ENCODE data around the gene IFTAP. TPM values are rescaled to one million over a fixed set of nuclear protein-coding genes. Genes with fewer than 3 reads are reported as not detected.

IFTAP gene
- total RNA-seq, 1 experiment from 2014 or later: 13.1 TPM

- BruUV-seq (replicated peaks): no TSS peak
- ChIA-PET POLR2A (interaction anchor here (0.6 kb wide), 1 partner anchor 87 kb away, joined by 3 read pairs; no protein-coding TSS in a partner anchor), CTCF (interaction anchor here (1.0 to 6.7 kb wide), 8 partner anchors 10 to 183 kb away, joined by 3 to 173 read pairs (median 17); no protein-coding TSS in a partner anchor)
- H3K4me1 Mint-ChIP-seq (ENCODE audit: insufficient read depth, unreplicated experiment): no peaks in the 10 kb centered on the region
- intact Hi-C loops (cut with micrococcal nuclease): no loop called here
- H3K36me3 Mint-ChIP-seq (ENCODE audit: insufficient read depth, unreplicated experiment): no peaks in the 10 kb centered on the region
- no peaks in the 10 kb centered on the region for H3K9me3 Mint-ChIP-seq (ENCODE audit: unreplicated experiment)
- H3K4me3 Mint-ChIP-seq (ENCODE audit: unreplicated experiment): no peak overlapping the region
- no peak for DNase-seq (ENCODE audit: unreplicated experiment)
- TF ChIP-seq, protein P1, sequence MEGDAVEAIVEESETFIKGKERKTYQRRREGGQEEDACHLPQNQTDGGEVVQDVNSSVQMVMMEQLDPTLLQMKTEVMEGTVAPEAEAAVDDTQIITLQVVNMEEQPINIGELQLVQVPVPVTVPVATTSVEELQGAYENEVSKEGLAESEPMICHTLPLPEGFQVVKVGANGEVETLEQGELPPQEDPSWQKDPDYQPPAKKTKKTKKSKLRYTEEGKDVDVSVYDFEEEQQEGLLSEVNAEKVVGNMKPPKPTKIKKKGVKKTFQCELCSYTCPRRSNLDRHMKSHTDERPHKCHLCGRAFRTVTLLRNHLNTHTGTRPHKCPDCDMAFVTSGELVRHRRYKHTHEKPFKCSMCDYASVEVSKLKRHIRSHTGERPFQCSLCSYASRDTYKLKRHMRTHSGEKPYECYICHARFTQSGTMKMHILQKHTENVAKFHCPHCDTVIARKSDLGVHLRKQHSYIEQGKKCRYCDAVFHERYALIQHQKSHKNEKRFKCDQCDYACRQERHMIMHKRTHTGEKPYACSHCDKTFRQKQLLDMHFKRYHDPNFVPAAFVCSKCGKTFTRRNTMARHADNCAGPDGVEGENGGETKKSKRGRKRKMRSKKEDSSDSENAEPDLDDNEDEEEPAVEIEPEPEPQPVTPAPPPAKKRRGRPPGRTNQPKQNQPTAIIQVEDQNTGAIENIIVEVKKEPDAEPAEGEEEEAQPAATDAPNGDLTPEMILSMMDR (IDR thresholded peaks at IDR 0.05; ENCODE audit: unreplicated experiment): no peak
- no peak overlapping the region for H3K27ac Mint-ChIP-seq (ENCODE audit: low read depth, unreplicated experiment)
- H3K27me3 Mint-ChIP-seq (ENCODE audit: insufficient read depth, unreplicated experiment): peaks cover 54% of the 10 kb centered on the region
Measured at GRCh38 chr11:36566407-36567053, 27.8 kb upstream of the IFTAP start.

- Mint-ChIP-seq H3K4me1 (ENCODE audit: insufficient read depth, unreplicated experiment) (no peaks in the 10 kb centered on the region), H3K27me3 (ENCODE audit: insufficient read depth, unreplicated experiment) (peaks cover 65% of the 10 kb centered on the region), H3K9me3 (ENCODE audit: unreplicated experiment) (no peaks in the 10 kb centered on the region), H3K4me3 (ENCODE audit: unreplicated experiment) (no peak within 1 kb of the TSS), H3K27ac (ENCODE audit: low read depth, unreplicated experiment) (no peak within 1 kb of the TSS), H3K36me3 (ENCODE audit: insufficient read depth, unreplicated experiment) (no peaks in the 10 kb centered on the region)
- TF ChIP-seq, protein P1 (IDR thresholded peaks at IDR 0.05; ENCODE audit: unreplicated experiment): no peak
- intact Hi-C loops (cut with micrococcal nuclease): no loop called here
- BruUV-seq (replicated peaks): no TSS peak
- POLR2A ChIA-PET: no interaction called here
- CTCF ChIA-PET: interaction anchor here (0.6 to 6.7 kb wide), 6 partner anchors 56 to 182 kb away, joined by 3 to 173 read pairs (median 4); no protein-coding TSS in a partner anchor
- DNase-seq (ENCODE audit: unreplicated experiment): no peak
Measured at GRCh38 chr11:36567694-36568093, 26.6 kb upstream of the IFTAP start, which contains the start of gene RAG1. Gene RAG1 (plus strand): TSS chr11:36568007. CDS start chr11:36573305, 5,298 bp downstream.

DNA sequence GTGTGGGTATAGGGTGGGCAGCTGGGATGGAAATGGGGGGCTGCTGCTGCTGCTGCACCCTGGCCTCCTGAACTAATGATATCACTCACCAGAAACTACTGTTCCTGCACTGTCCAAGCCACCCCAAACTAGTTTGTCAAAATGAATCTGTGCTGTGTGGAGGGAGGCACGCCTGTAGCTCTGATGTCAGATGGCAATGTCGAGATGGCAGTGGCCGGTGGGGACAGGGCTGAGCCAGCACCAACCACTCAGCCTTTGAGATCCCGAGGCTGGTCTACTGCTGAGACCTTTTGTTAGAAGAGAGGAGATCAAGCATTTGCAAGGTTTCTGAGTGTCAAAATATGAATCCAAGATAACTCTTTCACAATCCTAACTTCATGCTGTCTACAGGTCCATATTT lies 25.2 kb upstream of the IFTAP start:
- no TSS peak for BruUV-seq (replicated peaks)
- POLR2A ChIA-PET: no interaction called here
- Mint-ChIP-seq H3K27me3 (ENCODE audit: insufficient read depth, unreplicated experiment) (peaks cover 62% of the 10 kb centered on the region), H3K4me3 (ENCODE audit: unreplicated experiment) (no peak overlapping the region), H3K9me3 (ENCODE audit: unreplicated experiment) (no peaks in the 10 kb centered on the region), H3K36me3 (ENCODE audit: insufficient read depth, unreplicated experiment) (no peaks in the 10 kb centered on the region), H3K27ac (ENCODE audit: low read depth, unreplicated experiment) (no peak overlapping the region), H3K4me1 (ENCODE audit: insufficient read depth, unreplicated experiment) (no peaks in the 10 kb centered on the region)
- intact Hi-C loops (cut with micrococcal nuclease): no loop called here
- CTCF ChIA-PET: interaction anchor here (0.7 kb wide), 1 partner anchor 184 kb away, joined by 3 read pairs; no protein-coding TSS in a partner anchor
- TF ChIP-seq, protein P1 (IDR thresholded peaks at IDR 0.05; ENCODE audit: unreplicated experiment): no peak
- no peak for DNase-seq (ENCODE audit: unreplicated experiment)

- intact Hi-C loops (cut with micrococcal nuclease): no loop called here
- no TSS peak for BruUV-seq (replicated peaks)
- Mint-ChIP-seq H3K27ac (ENCODE audit: low read depth, unreplicated experiment) (no peak overlapping the region), H3K4me3 (ENCODE audit: unreplicated experiment) (no peak overlapping the region), H3K4me1 (ENCODE audit: insufficient read depth, unreplicated experiment) (no peaks in the 10 kb centered on the region), H3K9me3 (ENCODE audit: unreplicated experiment) (no peaks in the 10 kb centered on the region), H3K36me3 (ENCODE audit: insufficient read depth, unreplicated experiment) (no peaks in the 10 kb centered on the region), H3K27me3 (ENCODE audit: insufficient read depth, unreplicated experiment) (peaks cover 44% of the 10 kb centered on the region)
- ChIA-PET POLR2A (no interaction called here), CTCF (interaction anchor here (0.8 to 6.1 kb wide), 3 partner anchors 10 to 172 kb away, joined by 3 to 52 read pairs (median 13); no protein-coding TSS in a partner anchor)
- TF ChIP-seq, protein P1 (IDR thresholded peaks at IDR 0.05; ENCODE audit: unreplicated experiment): no peak
- no peak for DNase-seq (ENCODE audit: unreplicated experiment)
Measured at GRCh38 chr11:36574486-36574885, 19.8 kb upstream of the IFTAP start.
